DOHH2 (cell line): ENCODE results near the gene MACF1.
A peak's percentile ranks its signal among the peaks of the same experiment; 100 is the strongest.

Experiments used
- H3F3A ChIP-seq: fragments of 200-600 bp; sonication (generic), shearing (Covaris generic); 2 replicates; pipeline ENCODE4 v1.6.0; 2016; ENCODE audit warnings: antibody characterized with exemption, mild to moderate bottlenecking; ENCODE audit not compliant: control insufficient read depth, insufficient read depth
- H3K27ac ChIP-seq: fragments of 200-600 bp; sonication (generic); 2 replicates; pipeline ENCODE4 v1.5.1; 2014; ENCODE audit warnings: low read depth, mild to moderate bottlenecking, low read length, moderate library complexity
- H3K27me3 ChIP-seq: fragments of 200-600 bp; sonication (generic); 2 replicates; pipeline ENCODE4 v1.6.1; 2014; ENCODE audit warnings: mild to moderate bottlenecking, low read length, mixed read lengths; ENCODE audit not compliant: control insufficient read depth
- H3K36me3 ChIP-seq: fragments of 200-600 bp; sonication (generic); 2 replicates; pipeline ENCODE4 v1.6.1; 2014; ENCODE audit warnings: mild to moderate bottlenecking, low read length, moderate library complexity, mixed read lengths; ENCODE audit not compliant: control insufficient read depth
- H3K4me1 ChIP-seq: fragments of 200-600 bp; sonication (generic); 2 replicates; pipeline ENCODE4 v1.6.1; 2014; ENCODE audit warnings: mild to moderate bottlenecking, low read length, mixed read lengths; ENCODE audit not compliant: control insufficient read depth
- H3K4me2 ChIP-seq: fragments of 200-600 bp; sonication (generic); 2 replicates; pipeline ENCODE4 v1.6.0; 2014; ENCODE audit warnings: mild to moderate bottlenecking, low read length, moderate library complexity
- H3K4me3 ChIP-seq: fragments of 200-600 bp; sonication (generic); 2 replicates; pipeline ENCODE4 v1.5.1; 2014; ENCODE audit warnings: mild to moderate bottlenecking, low read length, mixed read lengths
- H3K79me2 ChIP-seq: fragments of 200-600 bp; sonication (generic); 2 replicates; pipeline ENCODE4 v1.6.1; 2014; ENCODE audit warnings: mild to moderate bottlenecking, low read length, mixed read lengths; ENCODE audit not compliant: control insufficient read depth
- H3K9me2 ChIP-seq: fragments of 200-600 bp; sonication (generic); replicated peaks from 2 replicates; pipeline ENCODE4 v1.6.1; 2014; ENCODE audit warnings: mild to moderate bottlenecking, low read length, mixed read lengths; ENCODE audit not compliant: control insufficient read depth
- H3K9me3 ChIP-seq: fragments of 200-600 bp; sonication (generic); 2 replicates; pipeline ENCODE4 v1.6.1; 2014; ENCODE audit warnings: antibody characterized with exemption, low read length, mixed read lengths; ENCODE audit not compliant: control insufficient read depth, insufficient read depth
- H4K20me1 ChIP-seq: fragments of 200-600 bp; sonication (generic); 2 replicates; pipeline ENCODE4 v1.6.0; 2014; ENCODE audit warnings: low read depth, mild to moderate bottlenecking, antibody characterized with exemption, low read length, moderate library complexity; ENCODE audit not compliant: control insufficient read depth, insufficient read depth
- CTCF ChIP-seq: fragments of 200-600 bp; sonication (generic); IDR thresholded peaks from one replicate; pipeline ENCODE4 v1.5.1; 2014; ENCODE audit warnings: antibody characterized with exemption, mild to moderate bottlenecking, low read depth, low read length; ENCODE audit not compliant: poor library complexity, severe bottlenecking
- EZH2phosphoT487 ChIP-seq: fragments of 200-600 bp; sonication (generic); IDR thresholded peaks from 2 replicates; pipeline ENCODE4 v1.6.1; 2017; ENCODE audit warnings: borderline replicate concordance, mild to moderate bottlenecking, antibody characterized with exemption, low read length, moderate library complexity, mixed read lengths

MACF1 gene

GRCh38 chr1:39194398-39195051, 10.0 kb upstream of the MACF1 start:
- H3K27ac ChIP-seq: no peak overlapping the region
- no peak overlapping the region; the same call in 1 of the 2 replicates for H3K4me2 ChIP-seq
- H3F3A ChIP-seq: peaks cover 9% of the 10 kb centered on the region
- H3K27me3 ChIP-seq: no peaks in the 10 kb centered on the region; the same call in 1 of the 2 replicates
- no peaks in the 10 kb centered on the region for H3K79me2 ChIP-seq
- no peak for TF ChIP-seq CTCF
- no peak for TF ChIP-seq EZH2phosphoT487
- H3K36me3 ChIP-seq: no peaks in the 10 kb centered on the region
- H4K20me1 ChIP-seq: no peaks in the 10 kb centered on the region
- no peaks in the 10 kb centered on the region for H3K9me2 ChIP-seq
- H3K9me3 ChIP-seq: no peaks in the 10 kb centered on the region
- peaks cover 61% of the 10 kb centered on the region for H3K4me1 ChIP-seq
- no peak overlapping the region for H3K4me3 ChIP-seq

- H3K4me3 ChIP-seq: peak overlapping the region; percentile 49
- no peaks in the 10 kb centered on the region; the same call in 1 of the 2 replicates for H3K27me3 ChIP-seq
- H3F3A ChIP-seq: peaks cover 11% of the 10 kb centered on the region
- no peaks in the 10 kb centered on the region for H4K20me1 ChIP-seq
- H3K79me2 ChIP-seq: no peaks in the 10 kb centered on the region
- H3K27ac ChIP-seq: peak overlapping the region; percentile 81
- H3K9me3 ChIP-seq: no peaks in the 10 kb centered on the region
- peak overlapping the region; percentile 65 for H3K4me2 ChIP-seq
- no peaks in the 10 kb centered on the region for H3K9me2 ChIP-seq
- H3K4me1 ChIP-seq: peaks cover 63% of the 10 kb centered on the region
- H3K36me3 ChIP-seq: no peaks in the 10 kb centered on the region
- no peak for TF ChIP-seq EZH2phosphoT487
- TF ChIP-seq CTCF: no peak
Observed at GRCh38 chr1:39195166-39196111, 9.1 kb upstream of the MACF1 start.

GRCh38 chr1:39196244-39197215, 8.0 kb upstream of the MACF1 start:
- Histone ChIP-seq H3K9me3 (no peaks in the 10 kb centered on the region), H3K79me2 (no peaks in the 10 kb centered on the region), H4K20me1 (no peaks in the 10 kb centered on the region), H3K4me3 (peak overlapping the region; percentile 49), H3K4me1 (peaks cover 63% of the 10 kb centered on the region), H3K36me3 (no peaks in the 10 kb centered on the region), H3K9me2 (no peaks in the 10 kb centered on the region), H3K4me2 (peak overlapping the region; percentile 65), H3K27me3 (no peaks in the 10 kb centered on the region), H3K27ac (peak overlapping the region; percentile 81), H3F3A (peaks cover 11% of the 10 kb centered on the region)
- TF ChIP-seq CTCF (no peak), EZH2phosphoT487 (no peak)
